HG03135 (cell line): ENCODE measurements around the gene PVALB.

Experiments
- ATAC-seq: cut with Tn5 transposase; IDR thresholded peaks from one replicate; pipeline ENCODE4 v1.9.1; 2021; ENCODE audit warnings: mild to moderate bottlenecking, moderate library complexity; ENCODE audit not compliant: unreplicated experiment

PVALB gene

DNA sequence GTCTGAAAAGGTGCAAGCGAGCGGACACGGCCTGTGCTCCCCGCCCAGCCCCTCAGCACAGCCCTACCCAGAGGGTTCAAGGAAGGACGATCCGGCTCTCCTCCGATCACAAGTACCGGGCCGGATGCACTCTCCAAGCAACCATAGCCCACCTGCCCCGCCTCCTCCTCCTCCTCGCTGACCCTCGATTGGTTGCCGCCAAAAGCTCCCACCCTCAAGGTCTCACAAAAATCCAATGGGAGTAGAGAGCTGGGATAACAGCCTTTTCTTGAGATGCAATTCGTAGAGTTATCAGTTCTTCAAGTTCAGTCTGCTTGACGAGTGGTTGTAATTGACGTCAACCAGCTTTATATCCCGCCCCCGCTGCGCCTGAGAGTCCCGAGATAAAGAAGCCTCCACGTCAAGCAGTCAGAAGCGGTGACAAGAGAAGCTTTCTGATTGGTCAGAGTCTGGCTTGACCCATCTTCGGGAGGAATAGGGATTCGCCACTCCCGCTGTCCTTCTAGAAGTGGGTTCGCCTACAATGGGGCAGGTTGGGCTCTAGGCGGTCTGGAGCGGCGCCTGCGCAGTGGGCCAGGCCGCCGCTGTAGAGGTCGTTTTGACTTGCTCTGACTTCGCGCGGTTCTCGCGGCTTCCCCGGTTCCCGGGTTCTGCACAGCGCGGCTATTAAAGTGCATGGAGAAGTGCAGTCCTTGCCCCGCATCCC lies 40.7 kb downstream of the PVALB start, which contains the start of gene IFT27:
Gene IFT27, minus strand, starts transcription at position 156 of the 706 bp plus-strand sequence. CDS start 412 bp downstream, outside the sequence.
- ATAC-seq = peak; percentile 90

DNA sequence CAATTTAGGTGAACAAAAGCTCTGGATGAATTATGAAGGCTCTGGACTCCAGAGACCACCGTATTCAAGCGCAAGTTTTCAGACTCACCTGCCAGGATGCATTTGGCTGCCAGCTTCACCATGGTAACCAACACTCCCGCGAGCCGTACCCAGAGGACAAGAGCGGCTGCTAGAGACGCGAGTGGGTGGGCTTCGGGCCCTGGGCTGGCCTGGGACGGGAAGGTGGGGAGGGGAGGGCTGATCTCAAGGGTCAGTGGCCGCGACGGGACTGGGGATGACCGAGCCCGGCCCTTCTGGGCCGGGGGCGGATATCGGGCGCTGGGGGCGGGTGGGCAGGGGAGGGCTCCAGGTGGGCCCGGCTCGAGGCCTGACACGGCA lies 41.3 kb downstream of the PVALB start:
- ATAC-seq = peak; percentile 8

DNA sequence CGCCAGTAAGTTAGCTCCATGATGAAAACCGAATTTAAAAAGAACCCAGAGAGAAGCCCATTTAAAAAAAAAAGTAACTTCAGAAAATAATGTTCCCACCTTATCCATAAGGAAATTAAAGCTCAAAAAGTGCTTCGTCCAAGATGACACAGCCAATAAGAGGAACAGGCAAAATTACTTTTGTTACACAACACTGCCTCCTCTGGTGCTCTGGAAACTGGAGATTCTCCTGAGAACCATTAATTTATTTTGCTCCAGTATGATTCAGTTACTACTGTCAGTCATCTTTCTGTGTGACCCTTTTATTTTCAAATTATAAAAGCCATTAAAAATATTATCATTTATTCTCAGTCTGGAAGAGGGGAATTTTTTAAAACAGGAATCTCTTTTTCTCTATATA lies 42.9 kb downstream of the PVALB start:
- ATAC-seq = no peak

DNA sequence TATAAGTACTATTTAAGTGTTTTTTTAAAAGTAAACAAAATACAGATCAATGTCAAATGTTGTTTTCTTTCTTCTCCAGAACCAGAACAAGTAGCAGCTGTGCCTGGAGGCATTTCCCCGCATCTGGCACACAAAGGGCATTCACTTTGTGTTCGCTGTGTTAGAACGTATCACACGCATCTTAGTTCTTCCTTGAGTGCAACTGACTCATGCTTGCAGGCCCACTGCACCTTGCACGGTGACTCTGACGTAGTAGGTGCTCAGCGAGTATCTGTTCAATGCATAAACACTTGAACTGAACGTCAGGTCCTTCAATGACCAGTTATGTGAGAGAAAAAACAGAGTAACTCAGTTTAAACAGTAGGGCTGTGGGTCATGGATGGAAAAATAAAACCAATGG lies 44.4 kb downstream of the PVALB start:
- ATAC-seq = no peak

DNA sequence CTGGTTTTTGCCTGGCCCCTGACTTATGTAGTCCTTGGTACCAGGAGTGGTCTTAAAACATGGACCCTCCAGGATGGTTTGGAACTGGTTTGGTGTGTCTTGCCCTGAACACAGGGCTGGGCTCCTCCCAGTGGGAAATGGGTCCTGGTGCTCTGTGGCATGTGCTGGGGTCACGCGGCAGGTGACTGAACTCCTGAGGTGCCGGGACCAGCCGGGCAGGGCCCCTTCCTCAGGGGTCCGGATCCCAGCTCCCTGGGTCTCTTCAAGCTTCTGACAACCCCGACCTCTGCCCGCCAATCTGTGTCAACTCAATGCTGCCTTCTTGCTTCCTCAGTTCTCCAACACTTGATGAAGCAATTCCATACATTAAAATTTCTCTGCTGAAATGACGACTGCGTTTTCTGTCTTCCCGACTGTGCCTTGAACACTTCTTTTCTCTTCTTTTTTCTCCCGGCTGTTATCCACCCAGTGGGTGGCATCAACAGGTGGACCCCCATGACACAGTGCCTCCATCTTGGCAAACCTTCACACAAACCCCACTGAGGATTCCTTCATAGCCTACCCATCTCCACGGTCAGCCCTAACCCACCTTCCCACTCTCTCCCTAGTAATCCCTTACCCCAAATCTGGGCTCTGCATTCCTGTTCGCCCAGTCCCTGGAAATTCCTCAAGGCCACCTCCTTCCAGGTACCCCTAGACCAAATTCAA lies 45.3 kb downstream of the PVALB start:
- ATAC-seq = no peak

DNA sequence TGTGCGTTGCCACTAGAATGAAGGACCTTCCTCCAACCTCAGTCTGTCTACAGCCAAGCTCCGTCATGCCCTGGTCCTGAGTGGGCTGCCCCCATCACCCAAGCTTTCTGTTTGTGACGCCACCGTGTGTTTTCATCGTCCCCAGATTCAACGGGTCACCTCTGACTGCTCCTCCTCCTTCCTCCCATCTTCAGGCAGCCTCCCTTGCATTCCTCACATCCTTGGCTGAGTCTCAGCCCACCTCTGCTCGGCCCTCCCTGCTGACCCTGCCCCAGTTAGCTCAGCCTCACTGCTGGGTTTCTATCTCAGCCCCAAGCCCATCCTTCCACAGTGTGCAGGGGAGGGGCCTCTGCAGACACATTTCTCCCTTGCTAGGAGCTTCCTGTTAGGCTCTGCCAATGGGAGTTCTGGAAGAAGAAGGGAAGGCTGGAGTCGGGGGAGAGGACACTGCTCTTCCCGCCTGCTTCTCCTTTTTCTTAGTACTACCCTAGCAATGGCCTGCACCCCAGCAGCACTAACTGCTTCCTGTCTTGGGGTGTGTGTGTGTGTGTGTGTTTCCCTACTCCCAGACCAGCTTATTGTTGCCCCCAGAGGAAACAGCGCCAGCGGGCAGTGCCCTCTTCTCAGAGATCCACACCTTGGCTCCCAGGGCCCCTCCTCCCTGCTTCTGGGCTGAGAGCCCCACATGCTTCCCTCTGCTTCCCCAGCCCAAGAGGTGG lies 46.2 kb downstream of the PVALB start:
- no peak for ATAC-seq

DNA sequence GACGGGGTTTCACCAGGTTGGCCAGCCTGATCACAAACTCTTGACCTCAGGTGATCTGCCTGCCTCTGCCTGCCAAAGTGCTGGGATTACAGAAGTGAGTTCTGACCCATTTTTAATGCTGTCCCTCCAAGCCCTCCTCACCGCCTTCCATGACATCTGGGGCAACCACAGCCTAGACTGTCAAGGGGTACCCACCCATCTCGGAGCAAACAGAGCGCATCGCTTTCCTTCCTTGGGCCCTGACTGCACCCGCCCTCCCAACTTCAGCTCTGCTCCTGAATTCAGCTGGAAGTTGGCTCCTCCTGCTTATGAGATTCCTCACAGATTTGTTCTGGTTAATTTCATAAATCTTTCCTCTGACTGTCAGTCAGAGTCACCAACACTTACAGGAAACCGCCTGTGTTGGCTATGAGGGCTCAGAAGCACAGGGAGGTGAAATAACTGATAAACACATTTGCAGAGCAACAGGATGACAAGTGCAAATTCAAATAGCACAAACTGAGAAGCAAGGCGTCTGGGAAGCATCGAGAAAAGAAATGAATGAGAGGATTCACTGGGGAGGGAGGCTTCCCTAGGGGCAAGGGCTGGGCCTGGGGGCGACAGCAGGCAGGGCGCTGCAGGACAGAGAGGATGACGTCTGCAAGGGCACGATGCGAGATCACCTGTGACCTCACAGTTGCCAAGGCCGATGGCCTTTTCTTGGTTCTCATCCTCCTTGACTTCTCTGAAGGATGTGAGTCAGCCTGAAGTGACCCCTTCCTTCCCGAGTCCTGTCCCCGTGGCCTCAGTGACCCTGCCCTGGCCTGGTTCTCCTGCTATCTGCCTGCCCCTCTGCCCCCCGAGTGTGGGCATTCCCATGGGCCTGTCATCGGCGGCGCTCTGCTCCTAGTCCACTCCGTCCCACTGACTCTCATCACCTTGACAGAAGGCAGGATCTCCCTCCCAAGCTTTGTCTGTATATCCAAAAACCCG lies 47.0 kb downstream of the PVALB start:
- ATAC-seq = no peak

DNA sequence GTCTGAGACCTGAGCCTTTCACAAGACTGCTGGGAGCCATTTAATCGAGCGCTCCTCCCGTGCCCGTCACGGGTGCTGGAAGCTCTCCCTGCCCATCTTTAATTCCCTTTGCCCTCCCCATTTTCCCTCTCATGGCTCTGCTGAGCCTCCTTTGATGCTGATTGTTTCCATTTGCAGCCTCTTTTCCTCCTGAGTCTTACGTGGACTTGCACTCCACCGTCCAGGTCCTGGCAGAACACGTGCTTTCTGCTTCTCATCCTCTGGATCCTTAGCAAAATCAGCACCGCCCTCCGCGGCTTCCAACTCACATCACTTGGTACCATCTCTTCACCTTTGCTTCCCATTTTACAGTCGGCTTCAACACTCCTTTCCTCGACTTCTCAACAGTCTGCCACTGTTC lies 48.2 kb downstream of the PVALB start:
- ATAC-seq = no peak

DNA sequence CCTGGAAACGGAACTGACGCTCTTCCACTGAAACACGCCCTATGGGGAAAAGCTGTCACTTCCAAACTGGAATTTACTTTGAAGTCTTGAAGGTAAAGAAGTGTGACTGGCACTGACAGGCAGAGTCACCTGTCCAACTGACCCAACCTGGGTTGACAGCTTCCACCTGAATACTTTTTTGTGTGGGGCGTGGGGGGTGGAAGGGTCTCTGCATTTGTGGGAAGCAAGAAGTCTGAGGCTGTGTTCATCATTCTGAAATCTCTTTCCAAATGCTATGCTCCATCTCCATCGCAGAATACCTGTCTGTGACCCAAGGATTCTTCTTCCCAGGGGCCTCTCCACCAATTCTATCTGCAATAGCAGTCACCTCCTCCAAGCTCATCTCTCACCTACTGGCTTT lies 48.7 kb downstream of the PVALB start:
- no peak for ATAC-seq

DNA sequence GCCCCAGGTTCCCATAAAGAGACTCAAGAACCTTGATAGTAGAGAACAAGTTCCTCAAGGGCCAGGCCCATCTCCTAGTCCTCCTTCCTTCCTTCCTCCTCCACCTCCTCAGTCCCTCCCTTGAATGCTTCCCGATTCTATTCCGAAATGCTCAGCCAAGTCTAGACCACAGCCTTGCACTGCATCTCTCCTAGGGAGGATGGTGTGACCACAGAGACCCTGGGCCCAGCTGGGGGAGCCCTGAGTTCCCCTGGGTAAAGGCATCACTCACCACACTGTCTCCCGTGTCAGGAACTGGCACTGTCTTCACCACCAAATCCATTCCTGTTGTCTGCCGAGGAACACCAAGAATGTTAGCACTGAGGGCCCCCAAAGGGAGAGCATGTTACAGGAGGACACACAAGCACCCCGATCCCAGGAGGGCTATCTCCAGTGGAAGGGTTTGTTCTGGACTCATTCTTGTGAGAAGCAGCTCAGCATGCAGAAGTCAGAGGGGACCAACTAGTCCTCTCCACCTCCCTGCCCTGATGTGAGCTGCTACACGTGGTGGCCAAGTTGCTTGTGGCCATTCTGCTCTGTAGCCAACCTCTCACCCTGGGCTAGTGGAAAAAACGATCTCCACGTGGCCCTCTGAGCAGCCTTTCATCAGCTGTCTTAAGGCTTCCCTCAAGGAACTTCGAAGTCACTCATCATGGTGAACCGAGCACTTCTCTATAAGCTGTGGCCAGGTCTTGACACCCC lies 49.6 kb downstream of the PVALB start:
- ATAC-seq = no peak

DNA sequence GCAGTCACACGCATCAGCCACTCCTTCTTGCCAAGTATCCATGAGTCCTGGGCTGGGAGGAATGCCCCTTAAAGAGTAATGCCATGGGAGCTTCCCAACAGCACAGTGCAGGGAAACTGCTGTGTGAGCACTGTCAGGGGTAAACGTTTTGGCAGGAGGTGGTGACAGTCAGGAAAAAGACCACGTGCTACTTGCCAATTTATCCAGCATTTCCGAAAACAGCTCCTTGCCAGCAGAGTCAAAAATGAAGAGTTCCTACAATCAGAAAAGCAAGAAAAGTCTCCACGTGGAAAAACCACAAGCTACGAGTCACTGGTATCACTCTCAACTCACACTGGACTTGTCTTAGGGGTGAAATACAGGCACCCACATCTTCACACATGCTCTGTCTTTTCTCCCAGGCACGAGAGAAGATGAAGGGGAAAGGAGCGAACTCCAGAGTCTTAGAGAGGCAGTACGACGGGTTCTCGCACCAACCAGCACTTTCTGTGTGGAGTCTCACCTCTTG lies 50.8 kb downstream of the PVALB start:
- no peak for ATAC-seq

DNA sequence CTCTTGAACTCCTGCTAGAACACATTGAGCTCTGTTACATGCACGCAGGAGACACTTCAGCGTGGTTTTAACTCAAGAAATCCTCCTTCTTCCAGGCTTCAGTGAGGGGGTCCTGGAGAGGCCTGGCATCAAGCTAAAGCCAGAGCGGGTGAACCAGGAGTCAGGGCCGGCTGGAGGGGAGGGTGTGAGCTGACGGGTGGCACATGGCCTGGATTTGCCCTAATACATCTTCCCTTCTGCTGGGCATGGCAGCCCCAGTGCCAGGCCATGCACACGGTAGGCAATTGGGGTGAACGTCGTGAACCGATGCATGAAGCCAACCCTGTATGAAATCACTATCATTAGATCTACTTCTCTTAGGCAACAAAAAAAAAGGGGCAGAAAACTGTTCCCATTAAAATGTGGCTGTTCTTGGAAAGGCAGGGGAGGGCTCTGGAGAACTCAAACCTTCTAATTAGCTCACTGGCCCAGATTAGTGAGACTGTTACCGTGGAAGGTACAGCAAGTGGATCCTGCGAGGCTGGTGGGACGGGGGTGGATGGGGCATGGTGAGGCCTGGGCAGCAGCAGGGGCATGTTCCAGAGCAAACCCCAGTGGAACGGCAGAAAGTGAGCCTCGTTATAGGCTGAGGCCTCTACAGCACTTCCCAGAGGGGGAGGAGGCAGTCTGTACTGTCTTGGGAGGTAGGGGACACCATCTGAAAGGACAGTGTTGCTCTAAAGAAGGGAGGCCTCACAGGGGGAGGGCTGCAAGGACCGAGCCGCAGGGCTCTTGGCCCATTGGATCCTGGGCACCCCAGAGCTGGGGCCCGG lies 51.5 kb downstream of the PVALB start:
- no peak for ATAC-seq

DNA sequence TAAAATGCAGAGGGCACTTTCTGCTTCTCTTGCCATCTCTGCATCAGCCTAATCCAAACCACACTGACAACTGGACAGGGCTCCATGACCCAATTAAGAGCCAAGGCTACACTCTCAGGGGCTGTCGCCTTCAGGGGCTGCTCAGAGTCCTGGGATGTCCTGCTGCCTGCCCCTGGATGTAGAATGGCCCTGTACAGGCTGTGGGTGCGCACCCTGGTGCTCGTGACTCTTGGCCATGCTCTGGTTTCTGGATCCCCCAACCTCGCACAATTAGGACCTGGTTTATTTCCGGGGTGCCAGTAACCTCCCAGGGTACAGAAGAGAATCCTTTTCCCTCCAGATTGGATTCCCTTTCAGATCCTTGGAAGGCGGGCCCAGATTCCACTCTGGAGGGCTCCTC lies 52.2 kb downstream of the PVALB start:
- ATAC-seq = no peak

DNA sequence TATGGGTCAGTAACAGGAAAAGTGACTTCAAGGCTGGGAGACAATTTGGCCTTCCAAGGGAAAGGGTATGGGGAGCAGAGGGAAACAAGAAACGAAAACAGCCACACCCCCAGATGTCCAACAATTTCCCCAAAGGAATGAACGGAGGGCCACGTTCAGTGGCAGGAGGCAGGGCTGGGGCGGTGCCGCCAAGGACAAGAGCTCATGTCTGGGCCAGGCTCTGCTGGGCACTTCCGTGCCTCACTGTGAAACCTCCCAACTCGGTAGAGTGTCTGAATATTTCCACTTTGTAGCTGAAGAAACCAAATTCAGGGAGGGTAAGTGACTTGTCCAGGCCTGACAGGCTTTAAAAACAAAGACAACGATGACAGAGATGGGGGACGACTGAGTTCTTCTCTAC lies 52.8 kb downstream of the PVALB start:
- ATAC-seq = no peak

DNA sequence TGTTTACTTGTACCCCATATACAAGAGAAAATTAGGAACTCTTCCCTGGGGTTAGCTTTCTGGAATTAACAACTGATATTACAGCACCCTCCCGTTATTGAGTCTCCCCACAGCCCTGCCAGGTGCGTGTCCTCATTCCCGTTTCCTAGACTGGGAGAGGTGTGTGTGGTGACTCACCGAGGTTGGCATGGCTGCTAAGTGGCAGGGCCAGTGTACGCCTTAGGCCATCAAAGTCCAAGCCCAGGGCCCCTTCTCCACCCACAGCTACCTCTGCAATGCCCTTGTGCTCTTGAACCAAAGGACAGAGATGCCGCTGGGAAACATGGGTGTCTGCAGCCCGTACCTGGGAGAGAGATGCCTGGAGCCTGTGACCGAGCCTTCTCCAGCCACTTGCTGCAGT lies 53.3 kb downstream of the PVALB start:
- ATAC-seq = no peak

DNA sequence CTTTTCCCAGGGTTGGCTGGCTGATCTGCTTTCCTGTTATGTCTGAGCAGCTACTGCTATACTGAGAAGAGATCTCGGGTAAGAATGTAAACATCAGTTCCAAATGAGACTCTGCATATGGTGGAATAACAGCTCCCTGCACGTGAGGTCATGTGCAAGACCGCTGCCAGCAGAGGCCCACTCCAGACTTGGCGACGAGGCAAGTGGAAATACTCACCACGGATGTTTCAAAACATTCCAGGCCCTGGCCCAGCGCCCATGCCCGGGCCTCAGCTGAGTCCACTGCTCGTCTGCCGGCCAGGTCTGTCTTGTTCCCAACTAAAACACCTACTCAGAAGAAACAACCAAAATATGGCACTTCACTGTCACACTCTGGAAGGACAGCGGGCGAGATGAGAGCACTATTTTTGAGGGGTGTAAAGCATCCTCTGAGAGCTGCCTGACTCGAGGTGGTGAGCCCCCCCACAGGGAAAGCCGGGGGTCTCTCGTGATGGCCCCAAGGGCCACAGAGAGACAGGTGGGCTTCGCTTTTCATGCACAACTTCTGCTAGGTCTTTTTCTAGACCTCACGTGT lies 54.1 kb downstream of the PVALB start:
- ATAC-seq = no peak

DNA sequence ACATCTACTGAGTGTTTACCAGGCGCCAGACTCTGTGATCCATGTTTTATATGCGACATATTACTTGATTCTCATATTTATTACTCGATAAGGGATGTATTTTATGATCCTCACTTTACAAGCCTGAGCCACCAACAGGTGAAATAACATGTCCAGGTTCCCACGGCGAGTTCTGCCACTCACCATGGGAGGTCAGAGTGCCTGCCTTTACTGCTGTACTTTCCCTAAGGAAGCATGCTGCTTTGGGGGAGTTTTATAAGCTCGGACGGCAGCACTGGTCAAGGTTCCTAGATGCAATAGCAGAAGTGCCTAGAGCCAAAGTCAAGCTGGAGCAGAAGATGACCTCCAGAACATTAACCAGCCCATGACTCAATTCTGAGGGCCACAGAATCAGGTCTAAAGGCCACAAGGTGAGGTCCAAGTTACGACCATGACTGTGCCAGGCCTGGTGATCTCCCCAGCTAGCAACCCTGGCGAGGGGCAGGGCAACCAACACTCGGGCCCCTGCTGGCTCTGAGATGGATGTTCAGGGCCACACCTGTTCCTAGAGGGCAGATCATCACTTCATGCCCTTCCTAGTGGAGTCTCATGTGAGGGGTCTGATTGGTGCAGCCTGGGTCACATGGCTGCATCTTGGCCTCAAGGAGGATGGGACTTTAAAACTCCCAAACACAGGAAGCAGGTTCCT lies 55.1 kb downstream of the PVALB start:
- no peak for ATAC-seq

DNA sequence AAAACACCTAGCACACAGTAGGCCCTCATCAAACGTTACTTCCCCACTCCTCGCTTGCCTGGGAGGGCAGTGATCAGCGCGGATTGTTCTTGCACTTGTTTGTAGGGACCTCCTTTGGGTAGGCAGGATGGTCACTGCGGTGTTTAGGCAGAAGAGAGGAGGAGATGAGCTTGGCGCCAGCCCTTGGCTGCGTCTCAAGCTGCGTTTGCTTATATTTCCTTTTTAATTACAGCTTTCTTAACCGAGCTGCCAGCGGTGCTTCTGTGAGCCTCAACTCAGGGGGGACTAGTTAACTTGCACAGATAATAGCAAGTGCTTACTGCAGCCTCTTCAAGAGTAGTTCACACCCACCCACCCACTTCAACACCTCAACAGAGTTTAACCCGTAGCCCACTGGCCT lies 56.0 kb downstream of the PVALB start:
- ATAC-seq = no peak
